Measurements from ENCODE around the gene SLF2.

DNA sequence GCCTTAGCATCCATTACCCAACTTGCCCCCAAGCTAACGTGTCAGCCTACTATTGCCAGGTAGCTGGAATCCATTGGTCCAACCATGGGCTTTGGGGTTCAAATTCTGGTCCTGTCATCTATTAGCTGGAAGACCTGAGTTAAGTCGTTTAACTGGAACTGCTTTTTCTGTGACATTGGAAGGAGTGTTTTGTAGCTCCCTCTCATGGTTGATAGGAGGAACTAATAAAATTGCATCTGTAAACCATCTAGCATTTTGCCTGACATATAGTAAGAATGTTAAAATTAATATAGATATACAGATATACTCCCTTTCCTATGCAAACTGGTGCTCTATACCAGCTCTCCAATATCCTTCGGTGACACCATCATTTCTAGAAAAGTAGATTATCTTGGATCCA lies 23.8 kb upstream of the SLF2 start:
- no peak for TF ChIP-seq FOXP1 (CRISPR knock-in tag; IDR thresholded peaks at IDR 0.05; ENCODE audit: borderline replicate concordance)
- TF ChIP-seq, protein P1, sequence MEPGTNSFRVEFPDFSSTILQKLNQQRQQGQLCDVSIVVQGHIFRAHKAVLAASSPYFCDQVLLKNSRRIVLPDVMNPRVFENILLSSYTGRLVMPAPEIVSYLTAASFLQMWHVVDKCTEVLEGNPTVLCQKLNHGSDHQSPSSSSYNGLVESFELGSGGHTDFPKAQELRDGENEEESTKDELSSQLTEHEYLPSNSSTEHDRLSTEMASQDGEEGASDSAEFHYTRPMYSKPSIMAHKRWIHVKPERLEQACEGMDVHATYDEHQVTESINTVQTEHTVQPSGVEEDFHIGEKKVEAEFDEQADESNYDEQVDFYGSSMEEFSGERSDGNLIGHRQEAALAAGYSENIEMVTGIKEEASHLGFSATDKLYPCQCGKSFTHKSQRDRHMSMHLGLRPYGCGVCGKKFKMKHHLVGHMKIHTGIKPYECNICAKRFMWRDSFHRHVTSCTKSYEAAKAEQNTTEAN (CRISPR knock-in tag; IDR thresholded peaks at IDR 0.05): no peak
- TF ChIP-seq TCF7 (CRISPR knock-in tag; IDR thresholded peaks at IDR 0.05; ENCODE audit: low read depth): no peak
- TF ChIP-seq, protein P2, sequence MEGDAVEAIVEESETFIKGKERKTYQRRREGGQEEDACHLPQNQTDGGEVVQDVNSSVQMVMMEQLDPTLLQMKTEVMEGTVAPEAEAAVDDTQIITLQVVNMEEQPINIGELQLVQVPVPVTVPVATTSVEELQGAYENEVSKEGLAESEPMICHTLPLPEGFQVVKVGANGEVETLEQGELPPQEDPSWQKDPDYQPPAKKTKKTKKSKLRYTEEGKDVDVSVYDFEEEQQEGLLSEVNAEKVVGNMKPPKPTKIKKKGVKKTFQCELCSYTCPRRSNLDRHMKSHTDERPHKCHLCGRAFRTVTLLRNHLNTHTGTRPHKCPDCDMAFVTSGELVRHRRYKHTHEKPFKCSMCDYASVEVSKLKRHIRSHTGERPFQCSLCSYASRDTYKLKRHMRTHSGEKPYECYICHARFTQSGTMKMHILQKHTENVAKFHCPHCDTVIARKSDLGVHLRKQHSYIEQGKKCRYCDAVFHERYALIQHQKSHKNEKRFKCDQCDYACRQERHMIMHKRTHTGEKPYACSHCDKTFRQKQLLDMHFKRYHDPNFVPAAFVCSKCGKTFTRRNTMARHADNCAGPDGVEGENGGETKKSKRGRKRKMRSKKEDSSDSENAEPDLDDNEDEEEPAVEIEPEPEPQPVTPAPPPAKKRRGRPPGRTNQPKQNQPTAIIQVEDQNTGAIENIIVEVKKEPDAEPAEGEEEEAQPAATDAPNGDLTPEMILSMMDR (IDR thresholded peaks at IDR 0.05): no peak
- TF ChIP-seq, protein P3, sequence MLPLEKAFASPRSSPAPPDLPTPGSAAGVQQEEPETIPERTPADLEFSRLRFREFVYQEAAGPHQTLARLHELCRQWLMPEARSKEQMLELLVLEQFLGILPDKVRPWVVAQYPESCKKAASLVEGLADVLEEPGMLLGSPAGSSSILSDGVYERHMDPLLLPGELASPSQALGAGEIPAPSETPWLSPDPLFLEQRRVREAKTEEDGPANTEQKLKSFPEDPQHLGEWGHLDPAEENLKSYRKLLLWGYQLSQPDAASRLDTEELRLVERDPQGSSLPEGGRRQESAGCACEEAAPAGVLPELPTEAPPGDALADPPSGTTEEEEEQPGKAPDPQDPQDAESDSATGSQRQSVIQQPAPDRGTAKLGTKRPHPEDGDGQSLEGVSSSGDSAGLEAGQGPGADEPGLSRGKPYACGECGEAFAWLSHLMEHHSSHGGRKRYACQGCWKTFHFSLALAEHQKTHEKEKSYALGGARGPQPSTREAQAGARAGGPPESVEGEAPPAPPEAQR (CRISPR knock-in tag; IDR thresholded peaks at IDR 0.05): no peak
- TF ChIP-seq TEAD4 (CRISPR knock-in tag; IDR thresholded peaks at IDR 0.05): no peak
- no peak for TF ChIP-seq NR2C2 (CRISPR knock-in tag; IDR thresholded peaks at IDR 0.05)
- TF ChIP-seq FOXJ3 (CRISPR knock-in tag; IDR thresholded peaks at IDR 0.05; ENCODE audit: borderline replicate concordance): no peak
- no peak for TF ChIP-seq JUN (CRISPR knock-in tag; IDR thresholded peaks at IDR 0.05)
- TF ChIP-seq IRF2 (CRISPR knock-in tag; IDR thresholded peaks at IDR 0.05; ENCODE audit: borderline replicate concordance, low read depth): no peak

Measured in WTC11 (cell line).